Fibroblast of skin of scalp (primary cell): ENCODE data around the gene ZNF592. TPM values are rescaled to one million over a fixed set of nuclear protein-coding genes. Genes with fewer than 3 reads are reported as not detected.

ENCODE experiments used
- DNase-seq: peaks from one replicate; pipeline ENCODE4 v3.0.0-alpha.2; 2013
- polyA plus RNA-seq, 2 experiments: library from polyadenylated mRNA; unstranded; fragments of 120-200 nt; gene quantifications; one replicate each; pipeline ENCODE4 v1.2.1, GENCODE V29; 2013; ENCODE audit not compliant: insufficient read length in 2 of 2

Gene ZNF592
- 18.9 TPM for polyA plus RNA-seq (2013, experiment 1 of 2; ENCODE audit: insufficient read length)
- polyA plus RNA-seq (2013, experiment 2 of 2; ENCODE audit: insufficient read length), result 19.4 TPM

- DNase-seq, result peak; percentile 83
These were observed at the start of gene ZNF592 for GRCh38 chr15:84748274-84749110. ZNF592 (plus strand) TSS chr15:84748592; CDS start chr15:84782676, 34,084 bp downstream.

DNA sequence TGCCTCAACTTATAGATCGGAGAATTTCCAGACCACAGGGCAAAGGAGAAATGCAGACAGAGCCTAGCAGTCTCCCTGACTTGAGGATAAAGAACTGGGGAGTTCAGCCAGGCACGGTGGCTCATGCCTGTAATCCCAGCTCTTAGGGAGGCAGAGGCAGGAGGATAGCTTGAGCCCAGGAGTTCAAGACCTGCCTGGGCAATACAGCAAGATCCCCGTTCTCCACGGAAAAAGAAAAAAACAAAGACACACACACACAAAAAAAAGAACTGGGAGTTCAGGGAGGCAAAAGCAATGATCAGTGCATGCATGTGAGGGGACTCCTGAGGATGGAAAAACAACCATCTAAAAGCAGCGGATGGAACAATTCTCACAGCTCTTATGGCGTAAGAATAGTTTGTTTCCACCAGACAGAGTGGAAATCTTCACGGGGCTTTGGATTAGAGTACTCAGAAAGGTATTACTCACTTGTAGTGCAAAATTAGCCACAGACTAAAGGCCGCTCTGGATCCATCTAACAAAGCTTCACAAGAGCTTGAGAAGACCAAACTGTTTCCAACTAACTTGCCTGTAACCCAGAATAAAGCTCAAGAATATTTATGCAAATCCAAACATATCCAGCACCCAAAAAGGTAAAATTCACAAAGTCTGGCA lies 48.7 kb upstream of the ZNF592 start:
- DNase-seq, result no peak

- no peak for DNase-seq
These were observed 45.4 kb upstream of the ZNF592 start for GRCh38 chr15:84702961-84703482.

- no peak for DNase-seq
These were observed 44.6 kb upstream of the ZNF592 start for GRCh38 chr15:84703808-84704207.

- no peak for DNase-seq
These were observed 34.0 kb upstream of the ZNF592 start for GRCh38 chr15:84714372-84714771.

GRCh38 chr15:84714821-84715220 lies 33.6 kb upstream of the ZNF592 start:
- DNase-seq, result no peak

GRCh38 chr15:84715441-84716035 lies 32.9 kb upstream of the ZNF592 start:
- peak; percentile 11 for DNase-seq

GRCh38 chr15:84716036-84716732 lies 32.2 kb upstream of the ZNF592 start, which contains the start of gene SEC11A:
SEC11A (minus strand) TSS chr15:84716139; CDS start chr15:84716075, 64 bp downstream.
- DNase-seq, result peak; percentile 93

DNA sequence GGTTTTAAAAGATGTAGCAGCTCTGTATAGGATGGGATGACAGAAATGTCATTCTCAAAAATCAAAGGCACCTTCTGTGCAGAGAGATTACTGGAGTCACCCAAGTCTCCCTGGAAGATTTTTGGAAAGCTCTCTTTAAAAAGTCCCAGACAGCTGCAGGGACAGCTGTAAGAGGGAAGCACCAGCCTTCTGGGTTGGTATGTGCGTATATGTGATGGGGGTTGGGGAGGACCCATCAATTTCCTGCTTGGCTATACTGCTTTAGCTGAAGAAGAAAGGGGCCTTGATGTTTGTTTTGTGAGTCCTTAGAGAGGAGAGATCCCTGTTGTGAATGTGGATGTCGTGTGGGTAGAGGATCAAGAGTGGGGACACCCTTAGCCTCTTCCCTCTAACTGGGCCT lies 27.0 kb upstream of the ZNF592 start:
- DNase-seq, result no peak

DNA sequence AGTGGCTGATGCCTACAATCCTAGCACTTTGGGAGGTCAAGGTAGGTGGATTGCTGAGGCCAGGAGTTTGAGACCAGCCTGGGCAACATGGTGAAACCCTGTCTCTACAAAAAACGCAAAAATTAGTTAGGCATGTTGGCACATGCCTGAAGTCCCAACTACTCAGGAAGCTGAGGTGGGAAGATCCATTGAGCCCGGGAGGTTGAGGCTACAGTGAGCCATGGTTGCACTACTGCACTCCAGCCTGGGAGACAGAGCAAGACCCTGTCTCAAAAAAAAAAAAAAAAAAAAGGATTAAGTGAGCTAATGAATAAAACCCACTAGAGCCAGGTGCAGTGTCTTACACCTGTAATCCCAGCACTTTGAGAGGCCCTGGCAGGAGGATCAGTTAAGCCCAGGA lies 25.8 kb upstream of the ZNF592 start:
- DNase-seq, result no peak

DNA sequence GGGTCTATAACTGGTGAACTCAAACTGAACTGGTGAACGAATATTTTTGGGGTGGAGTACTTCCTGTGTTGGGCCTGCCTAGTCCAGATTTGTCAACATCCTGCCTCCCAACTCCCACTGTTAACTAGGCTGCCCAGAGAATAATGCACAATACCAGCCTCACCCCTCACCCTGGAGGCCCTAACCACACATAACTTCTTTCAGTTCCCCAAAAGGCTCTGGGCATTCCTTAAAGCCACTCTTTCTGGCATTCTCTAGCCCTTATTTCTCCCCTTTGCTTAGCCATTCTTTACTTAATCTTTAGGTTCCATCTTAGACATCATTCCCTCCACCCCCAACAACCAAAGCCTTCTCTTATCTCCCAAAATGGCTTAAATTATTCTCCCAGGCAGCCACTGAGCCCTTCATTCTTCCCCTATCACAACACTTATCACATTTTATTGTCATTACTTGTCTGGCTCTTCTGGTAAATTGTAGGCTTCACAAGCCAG lies 23.3 kb upstream of the ZNF592 start:
- DNase-seq, result peak; percentile 28

DNA sequence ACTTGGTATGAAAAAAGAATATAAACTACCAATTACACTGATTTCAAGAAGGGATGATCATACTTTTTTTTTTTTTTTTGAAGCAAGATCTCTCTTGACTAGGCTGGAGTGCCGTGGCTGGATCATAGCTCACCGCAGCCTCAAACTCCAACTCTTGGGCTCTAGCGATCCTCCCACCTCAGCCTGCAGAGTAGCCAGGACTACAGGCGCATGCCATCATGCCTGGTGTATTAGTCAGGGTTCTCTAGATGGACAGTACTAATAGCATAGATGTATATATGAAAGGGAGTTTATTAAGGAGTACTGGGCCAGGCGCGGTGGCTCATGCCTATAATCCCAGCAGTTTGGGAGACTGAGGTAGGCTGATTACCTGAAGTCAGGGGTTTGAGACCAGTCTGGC lies 21.0 kb upstream of the ZNF592 start:
- DNase-seq, result no peak

- DNase-seq, result no peak
These were observed 16.6 kb upstream of the ZNF592 start for GRCh38 chr15:84731774-84732173.

DNA sequence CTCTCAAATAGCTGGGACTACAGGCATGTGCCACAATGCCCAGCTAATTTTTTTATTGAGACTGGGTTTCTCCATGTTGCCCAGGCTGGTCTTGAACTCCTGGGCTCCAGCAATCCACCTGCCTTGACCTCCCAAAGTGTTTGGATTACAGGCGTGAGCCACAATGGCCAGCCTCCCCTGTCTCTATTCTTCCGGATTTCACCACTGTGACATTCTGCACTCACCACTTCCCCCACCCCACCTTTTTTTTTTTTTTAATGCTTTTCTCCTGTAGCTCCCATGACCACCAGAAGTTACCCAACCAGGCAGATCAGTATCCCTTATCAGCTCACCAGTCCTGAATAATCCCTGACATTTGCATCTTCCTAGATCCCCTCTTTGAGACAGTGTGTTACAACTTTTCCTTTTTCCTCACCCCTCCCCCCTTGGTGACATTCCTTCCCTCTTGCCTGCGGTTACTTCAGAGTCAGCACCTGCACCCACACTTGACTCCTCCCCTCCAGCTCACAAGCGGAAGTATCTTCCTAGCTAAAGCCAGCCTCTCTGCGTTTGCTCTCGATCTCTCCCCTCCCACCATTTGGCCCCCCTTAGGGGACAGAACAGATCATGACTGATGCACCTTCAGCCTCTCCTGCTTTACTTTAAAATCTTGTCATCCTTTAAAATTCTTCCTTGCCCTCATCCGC lies 13.5 kb upstream of the ZNF592 start:
- no peak for DNase-seq

GRCh38 chr15:84735480-84736061 lies 12.8 kb upstream of the ZNF592 start:
- DNase-seq, result peak; percentile 20

DNA sequence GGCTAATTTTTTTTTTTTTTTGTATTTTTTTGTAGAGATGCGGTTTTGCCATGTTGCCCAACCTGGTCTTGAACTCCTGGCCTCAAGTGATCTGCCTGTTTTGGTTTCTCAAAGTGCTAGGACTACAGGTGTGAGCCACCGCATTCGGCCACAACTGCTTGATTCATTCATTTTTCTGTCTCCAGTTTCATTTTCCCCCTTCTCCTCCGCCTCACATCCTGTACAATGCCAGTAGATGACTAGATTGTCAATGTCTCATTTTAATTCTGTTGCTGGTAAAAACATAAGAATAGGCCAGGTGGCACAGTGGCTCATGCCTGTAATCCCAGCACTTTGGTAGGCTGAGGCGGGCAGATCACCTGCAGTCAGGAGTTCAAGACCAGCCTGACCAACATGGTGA lies 12.0 kb upstream of the ZNF592 start:
- no peak for DNase-seq

GRCh38 chr15:84737005-84737404 lies 11.4 kb upstream of the ZNF592 start:
- no peak for DNase-seq

DNA sequence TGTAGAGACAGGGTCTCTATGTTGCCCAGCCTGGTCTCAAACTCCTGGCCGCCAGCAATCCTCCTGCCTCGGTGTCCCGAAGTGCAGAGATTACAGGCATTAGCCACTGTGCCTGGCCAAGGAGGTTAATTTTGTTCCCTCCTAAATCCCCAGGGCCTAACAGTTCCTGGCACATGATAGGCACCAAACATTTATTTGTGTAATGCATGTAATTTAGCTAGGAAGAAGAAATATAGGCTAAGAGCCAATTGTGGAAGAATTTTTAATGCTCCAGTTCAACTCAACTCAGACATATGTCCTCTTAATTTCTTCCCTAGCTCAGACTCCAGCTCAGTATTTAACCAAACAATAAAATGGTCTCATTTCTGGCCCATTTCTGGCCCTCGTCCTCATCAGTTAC lies 7.7 kb upstream of the ZNF592 start:
- DNase-seq, result no peak

DNA sequence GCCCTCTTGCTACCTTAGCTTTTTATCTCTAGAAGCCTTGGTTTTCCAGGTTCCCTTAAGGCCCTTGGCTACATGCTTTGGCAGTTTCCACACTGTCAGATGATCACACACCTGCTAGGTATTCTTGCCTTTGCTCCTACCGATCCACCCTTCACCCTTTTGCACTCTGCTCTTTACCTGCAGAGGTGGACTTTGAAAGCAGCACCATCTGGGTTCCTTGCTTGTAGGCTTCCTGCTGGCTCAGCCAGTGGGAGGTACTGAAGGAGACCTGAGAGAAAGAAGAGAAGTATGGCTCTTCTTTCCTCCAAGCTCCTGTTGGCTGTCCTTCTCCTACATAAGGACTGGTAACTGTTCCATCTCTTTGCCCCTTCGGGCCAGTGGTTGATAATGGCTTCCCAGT lies 7.3 kb upstream of the ZNF592 start:
- DNase-seq, result no peak

DNA sequence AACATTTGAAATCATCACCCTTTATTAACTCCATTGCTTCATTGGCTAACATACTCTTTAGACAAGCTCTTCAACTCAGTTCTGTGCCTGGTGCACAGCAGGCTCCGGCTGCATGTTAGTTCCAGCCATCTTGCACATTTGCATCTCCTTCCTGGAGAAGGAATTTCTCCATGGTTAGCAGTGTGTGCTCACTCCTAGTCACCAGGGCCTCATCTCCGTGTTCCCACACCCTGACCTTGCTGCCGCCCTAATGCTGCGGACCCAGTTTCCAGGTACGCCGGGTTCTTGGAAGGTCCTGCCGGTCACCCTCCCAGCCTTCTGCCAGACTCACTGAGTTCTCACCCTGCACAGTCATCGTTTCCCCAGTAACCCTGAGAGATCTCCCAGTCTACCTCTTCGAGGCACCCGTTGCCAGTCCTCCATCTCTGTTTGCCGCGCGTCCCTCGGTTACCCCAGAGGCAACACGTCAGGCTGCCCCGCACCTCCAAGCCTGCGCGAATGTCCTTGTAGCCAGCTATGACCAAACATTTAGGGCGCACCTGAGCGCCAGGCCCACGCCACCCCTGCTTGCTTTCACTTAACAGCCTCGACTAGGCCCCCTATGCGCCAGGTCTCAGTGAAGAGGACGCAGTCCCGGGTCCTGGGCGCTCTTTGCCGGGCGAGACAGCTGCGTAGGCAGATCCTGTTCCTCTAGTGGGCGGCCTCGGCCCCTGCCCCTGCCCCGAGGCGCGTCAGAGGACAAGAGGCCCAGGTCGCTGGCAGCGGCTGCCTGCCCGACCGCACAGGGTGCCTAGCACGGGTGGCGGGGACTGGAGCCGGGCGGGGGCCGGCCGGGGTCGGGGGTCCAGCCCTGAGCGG lies 747 bp upstream of the ZNF592 start:
- peak; percentile 65 for DNase-seq
